HepG2 (cell line): Measurements from ENCODE around the gene NES. TPM values are rescaled to one million over a fixed set of nuclear protein-coding genes. Genes with fewer than 3 reads are reported as not detected.

Experiments used
- EZH2 ChIP-seq: conservative IDR thresholded peaks from 2 replicates; pipeline ENCODE4 v1.6.1; 2012; ENCODE audit warnings: mild to moderate bottlenecking, low read depth, low read length, moderate library complexity
- GATAD2A ChIP-seq: IDR thresholded peaks from 2 replicates; pipeline ENCODE4 v1.6.1; 2016
- HNF1A ChIP-seq, 2 experiments: sonication (generic) in 1 of 2; formaldehyde crosslinking in 1 of 2; IDR thresholded peaks; 2 replicates each; pipeline versions ENCODE4 v1.4.0 to v1.6.1; 2016 to 2020; ENCODE audit warnings: borderline replicate concordance in 1 of 2, low read depth in 1 of 2, mild to moderate bottlenecking in 1 of 2, missing genetic modification reagents in 1 of 2
- NFIB ChIP-seq: sonication (generic); formaldehyde crosslinking; IDR thresholded peaks from 2 replicates; pipeline ENCODE4 v1.9.0; 2021; ENCODE audit warnings: missing genetic modification reagents, mild to moderate bottlenecking, borderline replicate concordance
- NR2F6 ChIP-seq, 2 experiments: IDR thresholded peaks; 2 replicates each; pipeline ENCODE4 v1.6.1; 2016; ENCODE audit warnings: antibody characterized with exemption in 1 of 2, mild to moderate bottlenecking in 1 of 2
- RFXAP ChIP-seq: sonication (generic); formaldehyde crosslinking; IDR thresholded peaks from 2 replicates; pipeline ENCODE4 v1.4.0; 2020; ENCODE audit warnings: missing genetic modification reagents, borderline replicate concordance
- SNAI1 ChIP-seq: sonication (generic); formaldehyde crosslinking; IDR thresholded peaks from 2 replicates; pipeline ENCODE4 v1.5.0; 2020; ENCODE audit warnings: mild to moderate bottlenecking, missing genetic modification reagents, borderline replicate concordance
- THYN1 ChIP-seq: sonication (generic); formaldehyde crosslinking; IDR thresholded peaks from 2 replicates; pipeline ENCODE4 v1.8.1; 2023; ENCODE audit warnings: low read depth, mild to moderate bottlenecking, moderate library complexity, missing genetic modification reagents, borderline replicate concordance
- ZNF207 ChIP-seq: fragments of 450-650 bp; IDR thresholded peaks from 2 replicates; pipeline ENCODE4 v1.6.1; 2016; ENCODE audit warnings: antibody characterized with exemption, borderline replicate concordance
- ZNF788 ChIP-seq: sonication (generic); formaldehyde crosslinking; IDR thresholded peaks from 2 replicates; pipeline ENCODE4 v1.5.0; 2020; ENCODE audit warnings: mild to moderate bottlenecking, missing genetic modification reagents, borderline replicate concordance
- polyA plus RNA-seq, 8 experiments: library from polyadenylated mRNA; depleted of rRNA in 3 of 8; stranded (reverse) in 7 of 8; unstranded in 1 of 8; fragments of >200 nt; fragmentation: Illumina TruSeq in 4 of 8; extraction: Trizol in 4 of 8; gene quantifications; 2 replicates each; pipeline versions ENCODE4 v1.2.1 to v1.2.3, GENCODE V29; 2011 to 2016; ENCODE audit warnings: low read depth in 4 of 8, missing spikeins in 1 of 8, mixed read lengths in 1 of 8; ENCODE audit not compliant: insufficient read depth in 1 of 8
- total RNA-seq, 5 experiments: library from RNA; depleted of rRNA; stranded (reverse); fragments of >200 nt; fragmentation: Illumina TruSeq; extraction: Trizol; gene quantifications; 2 replicates each; pipeline ENCODE4 v1.2.3, GENCODE V29; 2016; ENCODE audit warnings: low read depth in 1 of 5
- TF ChIP-seq, protein P1 (sequence below): conservative IDR thresholded peaks from 2 replicates; pipeline ENCODE4 v1.6.1; 2018; ENCODE audit warnings: missing genetic modification reagents

The NES gene
- total and polyA plus RNA-seq, 2 of the 13 experiments (the other 11 are each of a cell fraction or from before 2014, with no cell fraction given) = 1.7 to 16.6 TPM

DNA sequence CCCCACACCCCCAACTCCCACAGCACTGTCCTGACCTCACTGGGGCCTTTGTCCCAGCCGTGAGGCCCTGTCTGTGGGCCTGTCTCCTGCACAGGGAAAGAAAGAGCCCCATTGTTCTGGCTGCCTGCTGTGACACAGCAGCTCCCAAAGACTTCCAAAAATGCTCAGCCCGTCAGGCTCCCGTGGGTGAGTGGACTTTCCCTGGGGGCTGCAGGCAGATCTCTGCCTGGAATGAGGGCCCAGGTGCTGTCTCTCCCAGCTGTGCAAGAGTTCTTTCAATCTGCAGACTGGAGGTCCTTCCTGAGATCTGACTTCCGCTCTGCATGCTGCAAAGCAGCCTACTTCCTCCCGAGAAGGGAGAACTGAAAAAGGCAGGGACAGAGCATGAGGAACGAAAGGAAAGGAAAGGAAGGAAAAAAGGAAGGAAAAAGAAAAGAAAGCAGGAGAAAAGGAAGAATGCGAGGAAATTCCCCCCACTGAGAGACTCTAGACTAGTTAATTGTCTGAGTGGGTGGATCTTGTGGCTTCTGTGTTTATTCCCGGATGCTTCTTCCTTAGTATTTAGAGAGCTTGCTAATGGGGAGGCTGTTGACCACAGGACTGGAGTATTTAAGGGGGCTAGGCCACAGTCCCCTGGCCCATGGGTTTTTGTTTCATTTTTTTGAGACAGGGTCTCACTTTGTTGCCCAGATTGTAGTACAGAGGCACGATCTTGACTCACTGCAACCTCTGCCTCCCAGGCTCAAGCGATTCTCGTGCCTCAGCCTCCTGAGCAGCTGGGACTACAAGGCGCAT lies 15.0 kb downstream of the NES start (continued):
- no peak for TF ChIP-seq HNF1A (IDR thresholded peaks at IDR 0.05; ENCODE audit: low read depth)
- no peak for TF ChIP-seq HNF1A (CRISPR knock-in tag; IDR thresholded peaks at IDR 0.05; ENCODE audit: borderline replicate concordance)
- no peak for TF ChIP-seq ZNF207
- no peak for TF ChIP-seq ZNF788 (CRISPR knock-in tag)
- TF ChIP-seq GATAD2A = peak; percentile 53; the same call in 1 of the 2 replicates
- TF ChIP-seq, protein P1, sequence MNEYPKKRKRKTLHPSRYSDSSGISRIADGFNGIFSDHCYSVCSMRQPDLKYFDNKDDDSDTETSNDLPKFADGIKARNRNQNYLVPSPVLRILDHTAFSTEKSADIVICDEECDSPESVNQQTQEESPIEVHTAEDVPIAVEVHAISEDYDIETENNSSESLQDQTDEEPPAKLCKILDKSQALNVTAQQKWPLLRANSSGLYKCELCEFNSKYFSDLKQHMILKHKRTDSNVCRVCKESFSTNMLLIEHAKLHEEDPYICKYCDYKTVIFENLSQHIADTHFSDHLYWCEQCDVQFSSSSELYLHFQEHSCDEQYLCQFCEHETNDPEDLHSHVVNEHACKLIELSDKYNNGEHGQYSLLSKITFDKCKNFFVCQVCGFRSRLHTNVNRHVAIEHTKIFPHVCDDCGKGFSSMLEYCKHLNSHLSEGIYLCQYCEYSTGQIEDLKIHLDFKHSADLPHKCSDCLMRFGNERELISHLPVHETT (CRISPR knock-in tag) = no peak
- no peak; the same call in 1 of the 2 replicates for TF ChIP-seq RFXAP
- no peak for TF ChIP-seq NR2F6 (IDR thresholded peaks at IDR 0.05)
- peak; percentile 52 for TF ChIP-seq NR2F6 (CRISPR knock-in tag; IDR thresholded peaks at IDR 0.05)
- no peak for TF ChIP-seq THYN1 (CRISPR knock-in tag)
- no peak for TF ChIP-seq NFIB
- TF ChIP-seq EZH2 = no peak
- TF ChIP-seq SNAI1 (CRISPR knock-in tag) = no peak
- TF ChIP-seq, all 625 proteins: peak for 27
